ENCODE data around the gene ECE1. TPM values are rescaled to one million over a fixed set of nuclear protein-coding genes. Genes with fewer than 3 reads are reported as not detected.
A peak's percentile ranks its signal among the peaks of the same experiment; 100 is the strongest.

The ECE1 gene
- total and polyA plus RNA-seq, 2 of the 13 experiments (the other 11 are each of a cell fraction or from before 2014, with no cell fraction given), result 13.5 to 21.2 TPM

- TF ChIP-seq ZNF280D (CRISPR knock-in tag; IDR thresholded peaks at IDR 0.05), result peak; percentile 60; the same call in 1 of the 2 replicates
- peak; percentile 87 for TF ChIP-seq RXRB (CRISPR knock-in tag; IDR thresholded peaks at IDR 0.05; ENCODE audit: borderline replicate concordance)
- no peak for TF ChIP-seq ZNF703 (CRISPR knock-in tag; IDR thresholded peaks at IDR 0.05; ENCODE audit: borderline replicate concordance)
- TF ChIP-seq ZNF263 (CRISPR knock-in tag; IDR thresholded peaks at IDR 0.05), result 0 out of 2 replicates have a peak, but pooled peaks have one; percentile 35
- no peak for TF ChIP-seq ZNF678 (CRISPR knock-in tag; IDR thresholded peaks at IDR 0.05)
- no peak for TF ChIP-seq ZNF468 (CRISPR knock-in tag; IDR thresholded peaks at IDR 0.05)
- peak; percentile 28; the same call in 1 of the 2 replicates for TF ChIP-seq ZNF691 (CRISPR knock-in tag; IDR thresholded peaks at IDR 0.05; ENCODE audit: borderline replicate concordance, low read depth)
- peak; percentile 70; the same call in 1 of the 2 replicates for TF ChIP-seq ZNF264 (CRISPR knock-in tag; IDR thresholded peaks at IDR 0.05)
- TF ChIP-seq ZNF354B (CRISPR knock-in tag; IDR thresholded peaks at IDR 0.05), result no peak
- no peak for TF ChIP-seq RELA (CRISPR knock-in tag; IDR thresholded peaks at IDR 0.05)
- peak; percentile 86 for TF ChIP-seq ELF1 (CRISPR knock-in tag; IDR thresholded peaks at IDR 0.05)
- TF ChIP-seq ZNF816 (CRISPR knock-in tag; IDR thresholded peaks at IDR 0.05; ENCODE audit: borderline replicate concordance), result no peak
- TF ChIP-seq SIN3A (IDR thresholded peaks at IDR 0.05; ENCODE audit: borderline replicate concordance, low read depth, low read length), result 0 out of 2 replicates have a peak, but pooled peaks have one; percentile 55
- peak; percentile 25; the same call in 1 of the 2 replicates for TF ChIP-seq MTA1 (CRISPR knock-in tag; IDR thresholded peaks at IDR 0.05; ENCODE audit: borderline replicate concordance)
- no peak for TF ChIP-seq RBFOX2 (IDR thresholded peaks at IDR 0.05; ENCODE audit: low read depth, low read length)
- no peak for TF ChIP-seq ETS1 (CRISPR knock-in tag; IDR thresholded peaks at IDR 0.05)
- TF ChIP-seq SSRP1 (CRISPR knock-in tag; IDR thresholded peaks at IDR 0.05), result no peak; the same call in 1 of the 2 replicates
- peak; percentile 91 for TF ChIP-seq MIXL1 (CRISPR knock-in tag; IDR thresholded peaks at IDR 0.05)
- 0 out of 2 replicates have a peak, but pooled peaks have one; percentile 25 for TF ChIP-seq ZNF296 (CRISPR knock-in tag; conservative IDR thresholded peaks at IDR 0.05)
- peak; percentile 58; the same call in 1 of the 2 replicates for TF ChIP-seq FOXK2 (IDR thresholded peaks at IDR 0.05)
- TF ChIP-seq ZNF652 (CRISPR knock-in tag; IDR thresholded peaks at IDR 0.05; ENCODE audit: borderline replicate concordance, low read depth), result peak; percentile 58; the same call in 1 of the 2 replicates
- peak; percentile 42; the same call in 1 of the 2 replicates for TF ChIP-seq CHD4 (IDR thresholded peaks at IDR 0.05; ENCODE audit: borderline replicate concordance, low read length)
- TF ChIP-seq MED13 (CRISPR knock-in tag; IDR thresholded peaks at IDR 0.05), result no peak
- no peak for TF ChIP-seq DZIP1 (CRISPR knock-in tag; IDR thresholded peaks at IDR 0.05)
These were observed 39.1 kb upstream of the ECE1 start (continued) for GRCh38 chr1:21329209-21329844.

Measured in HepG2 (cell line).